Activated naive CD4-positive, alpha-beta T cell treated with anti-CD3 and anti-CD28 coated beads, Interleukin-2, amount 10 ng/mL, durations not matched to agents 7 days and 5 days (primary cell): Measurements from ENCODE around the gene ZSWIM1.
A peak's percentile ranks its signal among the peaks of the same experiment; 100 is the strongest.
"Not testable (repeated sequence)": the region's sequence is repeated elsewhere in the genome, so short reads cannot be mapped to it uniquely, and the experiment has no call there.

Experiments used
- CTCF ChIA-PET: fragments of 350-600 bp; sonication (Branson Sonifier 250); formaldehyde crosslinking; loops from one replicate; lab custom pipeline; 2021; ENCODE audit warnings: antibody characterized with exemption; lab: Charles Lee
- DNase-seq: peaks from one replicate; pipeline ENCODE4 v3.0.0-alpha.2; 2020
- H3K27ac Mint-ChIP-seq: one replicate; pipeline ENCODE4 v1.8.0; 2021; ENCODE audit warnings: mild to moderate bottlenecking, moderate library complexity, mixed read lengths
- H3K27me3 Mint-ChIP-seq: one replicate; pipeline ENCODE4 v1.8.0; 2021; ENCODE audit warnings: mild to moderate bottlenecking, mixed read lengths
- H3K36me3 Mint-ChIP-seq: one replicate; pipeline ENCODE4 v1.8.0; 2021; ENCODE audit warnings: mixed read lengths
- H3K4me1 Mint-ChIP-seq: one replicate; pipeline ENCODE4 v1.8.0; 2021; ENCODE audit warnings: mixed read lengths
- H3K4me3 Mint-ChIP-seq: one replicate; pipeline ENCODE4 v1.8.0; 2021; ENCODE audit warnings: mild to moderate bottlenecking, moderate library complexity, mixed read lengths
- H3K9me3 Mint-ChIP-seq: one replicate; pipeline ENCODE4 v1.8.0; 2021; ENCODE audit warnings: mixed read lengths

The ZSWIM1 gene

DNA sequence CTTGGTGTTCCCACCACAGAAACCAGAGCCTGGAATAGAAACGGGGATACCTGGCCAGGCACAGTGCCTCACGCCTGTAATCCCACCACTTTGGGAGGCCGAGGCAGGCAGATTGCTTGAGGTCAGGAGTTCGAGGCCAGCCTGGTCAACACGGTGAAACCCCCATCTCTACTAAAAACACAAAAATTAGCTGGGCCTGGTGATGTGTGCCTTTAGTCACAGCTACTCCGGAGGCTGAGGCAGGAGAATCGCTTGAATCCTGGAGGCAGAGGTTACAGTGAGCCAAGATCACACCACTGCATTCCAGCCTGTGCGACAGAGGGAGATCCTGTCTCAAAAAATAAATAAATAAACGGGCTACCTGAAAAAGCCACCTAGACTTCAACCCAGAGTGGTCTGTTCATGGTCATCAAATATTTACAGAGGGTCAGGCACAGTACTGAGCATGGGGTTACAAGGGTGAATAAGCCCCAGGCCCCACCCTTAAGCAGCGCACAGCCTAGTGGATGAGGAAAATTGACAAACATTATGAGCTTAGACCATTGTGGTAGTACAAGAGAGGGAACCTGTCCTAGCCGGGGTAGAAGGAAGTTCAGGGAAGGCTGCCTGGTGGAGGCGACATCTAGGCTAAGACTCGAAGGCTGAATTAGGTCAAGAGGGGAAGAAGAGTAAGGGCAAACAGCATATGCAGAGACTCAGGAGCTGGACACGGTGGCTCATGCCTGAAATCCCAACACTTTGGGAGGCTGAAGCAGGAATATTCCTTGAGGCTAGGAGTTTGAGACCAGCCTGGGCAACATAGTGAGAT lies 46.2 kb downstream of the ZSWIM1 start:
- Mint-ChIP-seq H3K4me1 (peaks cover 2% of the 10 kb centered on the region), H3K36me3 (no peaks in the 10 kb centered on the region), H3K27me3 (peaks cover 26% of the 10 kb centered on the region), H3K27ac (no peak overlapping the region), H3K4me3 (no peak overlapping the region), H3K9me3 (no peaks in the 10 kb centered on the region)
- DNase-seq, result no peak
- CTCF ChIA-PET, result interaction anchor here (1.2 to 1.8 kb wide), 2 partner anchors 37 to 43 kb away, joined by 3 to 5 read pairs; no protein-coding TSS in a partner anchor

DNA sequence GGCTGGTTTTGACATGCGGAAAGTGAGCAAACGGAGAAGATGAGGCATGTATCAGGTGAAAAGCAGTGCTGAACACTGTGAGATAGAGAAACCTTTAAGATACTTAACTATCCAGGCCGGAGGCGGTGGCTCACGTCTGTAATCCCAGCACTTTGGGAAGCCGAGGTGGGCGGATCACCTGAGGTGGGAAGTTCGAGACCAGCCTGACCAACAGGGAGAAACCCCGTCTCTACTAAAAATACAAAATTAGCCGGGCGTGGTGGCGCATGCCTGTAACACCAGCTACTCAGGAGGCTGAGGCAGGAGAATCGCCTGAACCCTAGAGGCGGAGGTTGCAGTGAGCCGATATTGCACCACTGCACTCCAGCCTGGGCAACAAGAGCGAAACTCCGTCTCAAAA lies 50.7 kb downstream of the ZSWIM1 start:
- not testable (repeated sequence) for H3K27ac Mint-ChIP-seq, H3K27me3 Mint-ChIP-seq, H3K4me3 Mint-ChIP-seq, H3K9me3 Mint-ChIP-seq, DNase-seq, H3K36me3 Mint-ChIP-seq
- CTCF ChIA-PET, result interaction anchor here (1.2 kb wide), 1 partner anchor 133 kb away, joined by 4 read pairs; no protein-coding TSS in a partner anchor
- peaks cover 22% of the 10 kb centered on the region for H3K4me1 Mint-ChIP-seq

DNA sequence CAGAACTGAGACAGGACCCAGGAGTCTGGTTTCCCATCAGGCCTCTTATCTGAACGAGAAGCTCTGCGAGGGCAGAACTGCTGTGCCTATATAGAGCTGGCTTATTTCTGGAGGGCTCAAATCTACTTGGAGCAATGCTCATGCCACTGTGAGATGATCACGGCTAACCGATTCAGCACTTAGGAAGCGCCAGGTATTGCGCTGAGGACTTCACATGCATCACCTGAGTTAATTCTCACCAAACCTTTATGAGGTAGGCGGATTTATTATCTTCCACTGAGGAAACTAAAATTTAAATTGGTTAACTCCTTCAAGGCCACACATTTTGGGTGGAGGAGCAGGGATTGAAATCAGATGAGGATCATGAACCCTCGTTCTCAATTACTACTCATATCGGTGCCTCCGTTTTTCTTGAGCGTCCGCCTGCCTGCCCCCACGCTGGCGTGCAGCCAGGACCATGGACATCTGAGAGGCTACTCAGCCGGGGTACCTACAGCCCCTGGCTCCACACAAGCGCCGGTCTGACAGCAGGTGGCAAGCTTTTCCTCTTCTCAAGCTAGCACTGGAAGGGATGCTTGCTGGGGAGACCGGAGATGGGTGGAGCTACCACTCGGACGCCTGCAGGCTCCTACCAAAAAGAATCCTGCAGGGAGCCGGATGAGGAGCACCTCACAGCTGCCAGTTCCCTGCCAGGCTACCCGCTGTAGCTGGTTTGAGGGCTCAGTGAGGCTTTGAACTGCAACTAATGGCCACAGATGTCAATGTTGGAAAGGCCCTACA lies 52.4 kb downstream of the ZSWIM1 start:
- peak overlapping the region; percentile 97 for H3K27ac Mint-ChIP-seq
- H3K27me3 Mint-ChIP-seq, result no peaks in the 10 kb centered on the region
- peak; percentile 78 for DNase-seq
- no peaks in the 10 kb centered on the region for H3K9me3 Mint-ChIP-seq
- H3K4me1 Mint-ChIP-seq, result peaks cover 37% of the 10 kb centered on the region
- peak overlapping the region; percentile 99 for H3K4me3 Mint-ChIP-seq
- CTCF ChIA-PET, result interaction anchor here (0.8 to 4.4 kb wide), 11 partner anchors 11 to 134 kb away, joined by 3 to 19 read pairs (median 5); no protein-coding TSS in a partner anchor
- peaks cover 19% of the 10 kb centered on the region for H3K36me3 Mint-ChIP-seq

DNA sequence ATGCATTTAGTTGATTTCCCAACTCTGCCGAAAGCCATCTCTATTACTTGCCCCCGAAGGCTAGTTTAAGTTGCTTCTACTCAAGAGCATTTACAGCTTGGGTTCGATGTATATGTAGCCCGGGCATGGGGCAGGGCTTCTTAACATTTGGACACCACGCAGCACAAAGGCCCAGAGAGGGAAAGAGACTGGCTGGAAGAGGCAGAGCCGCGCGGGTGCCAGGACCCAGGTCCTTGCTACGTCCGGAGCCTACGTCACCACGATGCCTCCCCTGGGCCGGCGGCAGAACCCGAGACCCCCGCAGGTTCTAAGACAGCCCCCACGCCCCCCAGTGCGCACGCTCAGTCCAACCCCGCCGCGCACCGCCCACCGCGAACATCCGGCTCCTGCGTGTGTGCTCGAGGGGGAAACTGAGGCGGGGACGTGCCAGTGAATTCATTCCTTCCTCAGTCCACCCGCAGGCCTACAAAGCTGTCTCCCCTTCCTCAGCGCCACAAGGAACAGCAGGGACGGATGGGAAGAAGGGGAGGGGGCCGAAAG lies 53.1 kb downstream of the ZSWIM1 start:
- peak; percentile 73 for DNase-seq
- no peaks in the 10 kb centered on the region for H3K27me3 Mint-ChIP-seq
- no peaks in the 10 kb centered on the region for H3K9me3 Mint-ChIP-seq
- peak overlapping the region; percentile 97 for H3K27ac Mint-ChIP-seq
- H3K4me1 Mint-ChIP-seq, result peaks cover 37% of the 10 kb centered on the region
- CTCF ChIA-PET, result interaction anchor here (0.8 to 4.4 kb wide), 11 partner anchors 10 to 135 kb away, joined by 3 to 19 read pairs (median 5); no protein-coding TSS in a partner anchor
- H3K4me3 Mint-ChIP-seq, result peak overlapping the region; percentile 99
- H3K36me3 Mint-ChIP-seq, result peaks cover 22% of the 10 kb centered on the region
